Activated T-cell treated with anti-CD3 and anti-CD28 coated beads for 48 hours (primary cell): ENCODE data around the gene EIF5B.

Experiments used
- DNase-seq: peaks from one replicate; pipeline ENCODE4 v3.0.0-alpha.2; 2020; ENCODE audit warnings: low read depth

The EIF5B gene

DNA sequence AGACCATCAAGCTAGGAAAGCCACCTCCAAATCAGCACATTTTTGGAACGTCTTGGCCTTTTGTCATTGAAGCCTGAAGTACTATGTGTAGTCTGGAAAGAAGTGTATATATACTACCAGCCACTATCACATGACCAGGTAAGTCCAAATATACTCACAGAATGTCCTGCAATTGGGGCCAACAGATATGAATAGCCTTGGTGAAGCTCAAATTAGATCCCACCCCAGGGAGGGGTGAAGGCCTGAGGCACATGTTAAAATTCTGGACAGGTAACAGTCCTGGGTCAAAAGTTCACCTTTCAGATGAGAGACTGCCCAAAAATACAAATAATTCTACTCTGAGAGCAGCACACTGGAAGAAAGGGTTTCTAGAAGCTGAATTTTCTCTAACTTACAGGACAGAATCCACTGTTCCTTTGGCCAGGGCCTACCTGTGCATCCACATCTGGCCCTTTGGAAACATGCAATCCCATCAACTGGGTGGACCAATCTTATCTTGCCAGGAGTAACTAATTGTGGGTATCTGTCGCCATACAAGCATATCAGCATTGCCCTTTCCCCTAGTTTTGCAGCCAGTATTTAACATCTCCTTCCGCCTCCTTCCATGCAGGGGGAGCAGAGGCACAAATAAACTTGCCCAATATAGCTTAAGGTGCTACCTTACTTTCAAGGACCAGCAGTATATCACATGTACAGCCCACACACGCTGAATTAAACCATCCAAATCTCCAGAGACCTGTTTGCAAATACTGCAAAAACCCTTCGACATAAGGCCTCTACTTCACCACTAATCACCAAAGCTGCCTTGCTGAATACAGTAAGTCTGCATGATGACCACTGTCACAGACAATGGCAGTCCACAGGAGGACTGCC lies 67.8 kb downstream of the EIF5B start:
- DNase-seq, result no peak

- DNase-seq, result no peak
Observed at GRCh38 chr2:99406137-99406536, 68.9 kb downstream of the EIF5B start.

DNA sequence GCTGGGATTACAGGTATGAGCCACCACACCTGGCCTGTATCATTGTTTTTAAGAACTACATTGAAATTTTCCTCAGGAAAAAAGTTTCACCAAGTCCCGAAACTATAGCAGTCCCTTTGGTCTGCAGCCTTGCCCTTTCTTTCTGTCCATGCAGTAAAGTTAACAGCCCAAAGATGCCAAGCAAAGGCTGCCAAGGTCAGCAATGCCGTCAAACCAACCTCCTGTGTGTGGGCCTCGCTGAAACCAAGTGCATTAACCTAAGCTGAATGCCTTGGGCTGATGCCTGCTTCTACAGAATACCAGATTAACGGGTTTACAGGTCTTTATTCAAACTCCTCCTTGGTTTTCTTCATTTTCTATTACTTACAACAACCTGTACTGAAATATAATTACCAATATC lies 73.1 kb downstream of the EIF5B start:
- DNase-seq, result no peak

DNA sequence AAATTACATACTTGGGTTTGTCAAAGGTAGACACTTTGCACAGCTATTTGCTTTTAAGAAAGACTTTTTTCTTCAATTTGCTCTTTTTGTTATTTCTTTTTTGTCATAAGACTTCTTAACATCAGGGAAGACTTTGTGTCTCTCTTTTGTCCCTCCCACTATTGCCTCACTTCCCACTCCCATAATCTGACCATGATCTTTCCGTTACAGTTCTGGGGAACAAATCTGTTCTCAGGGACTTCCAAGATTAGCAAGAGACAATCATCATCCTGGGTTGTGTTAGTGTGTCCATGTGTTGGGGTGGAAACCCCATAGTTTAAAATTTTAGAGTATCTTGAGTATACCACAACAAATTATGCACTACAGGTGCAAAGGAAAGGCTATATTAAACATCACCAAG lies 77.4 kb downstream of the EIF5B start:
- DNase-seq, result no peak

DNA sequence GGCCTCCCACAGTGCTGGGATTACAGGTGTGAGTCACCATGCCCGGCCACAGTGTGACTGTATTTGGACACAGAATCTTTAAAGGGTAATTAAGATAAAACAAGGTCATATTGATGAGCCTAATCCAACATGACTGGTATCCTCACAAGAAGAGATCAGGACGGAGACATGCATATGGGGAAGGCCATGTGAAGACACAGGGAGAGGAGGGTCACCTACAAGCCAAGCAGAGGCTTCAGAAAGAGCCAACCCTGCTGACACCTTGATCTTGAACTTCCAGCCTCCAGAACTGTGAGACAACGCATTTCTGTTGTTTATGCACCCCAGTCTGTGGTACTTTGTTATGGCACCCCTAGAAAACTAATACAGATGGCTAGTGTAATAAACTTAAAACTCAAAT lies 80.2 kb downstream of the EIF5B start:
- DNase-seq, result no peak

GRCh38 chr2:99420031-99420430 lies 82.8 kb downstream of the EIF5B start:
- no peak for DNase-seq

DNA sequence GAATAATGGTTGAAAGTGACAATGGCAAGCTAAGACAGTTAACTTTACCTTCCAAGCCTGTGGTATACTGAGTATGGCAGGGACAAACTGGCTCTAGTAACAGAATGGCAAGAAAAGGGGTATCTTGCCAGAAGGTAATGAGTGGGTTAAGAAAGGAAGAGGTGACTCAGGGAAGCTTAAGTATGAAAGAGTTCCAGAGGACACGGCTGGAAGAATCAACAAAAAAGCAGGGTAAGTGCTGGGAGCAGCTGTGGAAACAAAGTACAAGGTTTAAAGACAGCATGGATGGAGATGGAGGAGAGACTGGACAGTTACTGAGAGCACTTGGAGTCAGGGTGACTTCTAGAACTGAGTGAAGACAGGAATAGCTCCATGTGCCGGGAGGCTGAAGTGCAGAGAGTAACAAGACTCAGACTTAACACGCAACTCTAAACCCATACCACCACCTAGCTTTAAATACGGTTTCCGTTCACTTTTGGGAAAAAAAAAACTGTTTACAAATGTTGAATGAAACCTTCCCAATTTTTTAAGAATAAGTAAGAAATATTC lies 83.6 kb downstream of the EIF5B start:
- DNase-seq, result no peak

- no peak for DNase-seq
Observed at GRCh38 chr2:99421469-99421868, 84.3 kb downstream of the EIF5B start.

GRCh38 chr2:99422599-99422998 lies 85.4 kb downstream of the EIF5B start:
- no peak for DNase-seq

DNA sequence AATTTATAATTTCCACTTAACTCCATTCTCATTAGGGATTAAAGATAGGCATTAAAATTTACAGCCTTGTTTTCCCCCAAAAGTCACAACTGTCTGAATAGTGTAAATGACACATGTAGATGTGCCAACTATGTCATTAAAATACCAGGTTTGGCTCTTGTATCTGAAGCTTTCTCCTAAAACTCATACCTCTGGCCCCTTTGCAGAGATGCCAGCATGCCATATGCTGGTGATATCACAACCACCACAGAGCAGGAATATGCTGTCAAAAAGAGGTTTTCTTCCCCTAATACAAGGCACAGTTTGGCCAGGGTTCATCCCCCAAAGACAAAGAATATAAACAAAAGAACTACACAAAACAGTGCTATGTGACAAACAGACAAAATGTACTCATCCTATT lies 87.2 kb downstream of the EIF5B start:
- no peak for DNase-seq

DNA sequence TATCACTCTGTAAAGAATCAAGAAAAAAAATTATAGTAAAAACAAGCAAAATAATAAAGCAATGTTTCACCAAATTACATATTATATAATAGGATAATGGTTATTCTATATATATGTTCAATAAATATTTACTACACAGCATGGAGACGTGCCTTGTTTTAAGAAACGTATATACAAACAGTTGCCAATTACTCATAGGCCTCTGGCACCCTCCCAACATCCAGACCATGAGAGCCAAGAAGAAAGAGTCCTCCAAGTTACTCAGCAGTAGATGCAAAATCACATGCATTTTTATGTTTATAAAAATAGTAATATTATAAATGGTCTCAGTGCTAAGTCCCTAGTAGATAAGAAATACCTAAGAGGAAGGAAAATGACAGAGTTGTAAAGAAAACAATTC lies 87.8 kb downstream of the EIF5B start:
- DNase-seq, result no peak

GRCh38 chr2:99430614-99431291 lies 93.6 kb downstream of the EIF5B start:
- DNase-seq, result no peak

DNA sequence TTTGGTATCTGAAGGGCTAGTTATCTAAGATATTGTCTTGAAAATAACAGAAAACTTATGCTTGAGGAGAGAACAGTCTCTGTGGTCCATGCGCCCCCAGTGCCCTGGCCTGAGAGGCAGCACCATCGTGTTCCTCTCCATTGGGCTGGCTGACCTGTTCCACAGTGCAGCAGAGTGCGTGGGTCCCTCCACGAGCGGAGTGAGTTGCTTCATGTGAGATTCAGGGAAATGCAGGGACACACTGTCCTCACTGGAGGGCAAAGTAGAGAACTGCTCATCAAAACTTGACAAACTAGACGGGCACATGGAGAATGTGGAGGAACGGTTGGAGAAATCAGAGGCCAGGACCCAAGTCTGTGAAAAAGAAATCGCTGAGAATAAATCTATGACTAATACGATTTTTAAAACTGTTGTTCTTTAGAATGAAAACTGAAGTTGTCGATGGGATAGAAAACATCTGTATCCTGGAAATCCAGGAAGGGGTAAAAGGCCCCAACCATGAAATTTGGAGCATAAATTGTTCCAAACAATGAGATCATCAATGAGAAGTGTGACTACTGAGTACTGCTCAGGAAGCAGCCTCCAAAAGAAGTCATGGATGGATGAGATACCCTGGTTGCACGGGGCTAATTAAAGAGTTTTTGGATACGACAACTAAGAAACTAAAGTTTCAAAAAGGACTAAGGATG lies 94.5 kb downstream of the EIF5B start:
- DNase-seq, result no peak

- DNase-seq, result no peak
Observed at GRCh38 chr2:99433340-99433739, 96.2 kb downstream of the EIF5B start.

- no peak for DNase-seq
Observed at GRCh38 chr2:99436874-99437273, 99.7 kb downstream of the EIF5B start.

GRCh38 chr2:99439971-99440505 lies 102.8 kb downstream of the EIF5B start:
- no peak for DNase-seq

- DNase-seq, result no peak
Observed at GRCh38 chr2:99442837-99443236, 105.6 kb downstream of the EIF5B start.

- DNase-seq, result no peak
Observed at GRCh38 chr2:99444222-99444621, 107.0 kb downstream of the EIF5B start.

GRCh38 chr2:99445065-99445464 lies 107.9 kb downstream of the EIF5B start:
- no peak for DNase-seq

DNA sequence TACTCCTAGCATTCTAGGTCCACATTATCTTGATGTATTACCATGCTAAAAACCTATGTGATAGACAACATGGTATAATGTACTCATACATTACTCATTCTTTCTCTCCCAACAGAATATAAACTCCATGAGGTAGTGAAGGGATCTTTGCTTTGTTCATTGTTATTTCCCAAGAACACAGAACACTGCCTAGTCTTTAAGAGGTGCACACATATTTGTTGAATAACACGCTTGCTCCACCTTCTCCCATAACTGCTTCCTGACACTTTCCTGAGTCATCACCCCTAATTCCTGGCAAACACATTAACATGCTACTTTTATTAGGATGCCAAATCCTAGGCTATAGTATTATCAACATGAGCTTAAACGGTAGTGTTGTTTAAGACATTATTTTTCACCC lies 111.4 kb downstream of the EIF5B start:
- DNase-seq, result no peak

DNA sequence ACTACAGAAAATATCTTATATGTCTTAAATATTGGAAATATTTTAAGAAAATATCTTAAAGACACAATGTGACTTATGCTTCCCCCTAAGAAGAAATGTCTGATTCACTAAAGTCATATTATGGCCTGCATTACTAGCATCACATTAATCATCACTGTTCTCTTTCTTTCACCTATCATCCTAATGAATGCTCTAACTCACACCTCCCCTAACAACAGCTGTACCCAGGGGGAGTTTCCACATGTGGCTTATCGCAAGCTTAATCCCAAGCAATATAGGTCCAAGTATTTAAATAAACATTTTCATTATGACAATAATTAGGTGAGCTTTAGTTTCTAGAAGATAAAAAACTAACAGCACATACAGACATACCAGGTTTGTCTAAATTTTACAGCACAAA lies 113.0 kb downstream of the EIF5B start:
- DNase-seq, result no peak
